Upper lobe of left lung (tissue), 4 donors: ENCODE data around the gene CTSL.

Experiments
- EP300 ChIP-seq, 4 donors: sonication (generic); formaldehyde crosslinking; IDR thresholded peaks; one replicate each; pipeline ENCODE4 v1.5.1; 2017; ENCODE audit warnings: antibody characterized with exemption in 4 of 4, control low read depth in 2 of 4
- POLR2AphosphoS5 ChIP-seq, 2 donors: sonication (generic); formaldehyde crosslinking; IDR thresholded peaks; one replicate each; pipeline ENCODE4 v1.5.1; 2017; ENCODE audit warnings: antibody characterized with exemption in 2 of 2
- TF ChIP-seq, protein P1 (sequence below), 6 experiments: fragments of 450-650 bp in 4 of 6; fragments of 200-600 bp in 2 of 6; sonication (generic) in 2 of 6; IDR thresholded peaks; one replicate each; pipeline ENCODE4 v1.5.1; 2016 to 2019; ENCODE audit warnings: antibody characterized with exemption in 6 of 6

DNA sequence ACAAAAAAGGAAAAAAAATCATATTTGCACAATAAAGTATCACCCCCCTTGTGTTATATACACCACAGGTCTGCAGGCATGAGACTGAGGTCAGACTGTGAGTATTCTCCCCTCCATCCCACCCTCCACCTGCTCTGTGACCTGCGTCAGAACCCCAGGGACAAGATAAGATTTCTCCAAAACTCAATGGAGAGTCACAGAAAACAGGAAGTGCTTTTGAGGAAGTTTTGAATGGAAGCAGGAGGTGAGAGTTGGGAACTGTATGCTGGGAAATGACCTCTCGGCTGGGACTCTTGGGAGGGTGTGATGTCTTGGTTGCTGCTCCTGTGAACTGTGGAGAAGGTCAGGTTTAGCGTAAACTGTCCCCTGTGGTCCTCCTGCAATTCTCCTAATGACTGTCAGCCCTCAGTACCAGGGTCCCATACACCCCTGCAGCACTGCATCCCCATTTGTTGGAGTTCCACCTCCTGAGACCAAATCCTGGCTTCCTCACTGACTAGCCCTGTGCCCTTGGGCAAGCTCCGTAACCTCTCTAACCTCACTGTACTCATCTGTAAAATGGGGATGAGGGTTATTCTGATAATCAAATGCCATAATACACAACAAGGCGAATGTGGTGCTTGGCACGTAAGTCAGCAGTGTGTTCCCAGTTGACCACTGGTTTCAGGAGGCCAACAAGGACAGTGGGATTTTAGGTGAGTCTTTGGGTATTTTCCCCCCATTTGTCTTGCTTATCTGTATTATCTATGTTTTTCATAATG is 6.9 kb upstream of the CTSL start:
- TF ChIP-seq, protein P1, sequence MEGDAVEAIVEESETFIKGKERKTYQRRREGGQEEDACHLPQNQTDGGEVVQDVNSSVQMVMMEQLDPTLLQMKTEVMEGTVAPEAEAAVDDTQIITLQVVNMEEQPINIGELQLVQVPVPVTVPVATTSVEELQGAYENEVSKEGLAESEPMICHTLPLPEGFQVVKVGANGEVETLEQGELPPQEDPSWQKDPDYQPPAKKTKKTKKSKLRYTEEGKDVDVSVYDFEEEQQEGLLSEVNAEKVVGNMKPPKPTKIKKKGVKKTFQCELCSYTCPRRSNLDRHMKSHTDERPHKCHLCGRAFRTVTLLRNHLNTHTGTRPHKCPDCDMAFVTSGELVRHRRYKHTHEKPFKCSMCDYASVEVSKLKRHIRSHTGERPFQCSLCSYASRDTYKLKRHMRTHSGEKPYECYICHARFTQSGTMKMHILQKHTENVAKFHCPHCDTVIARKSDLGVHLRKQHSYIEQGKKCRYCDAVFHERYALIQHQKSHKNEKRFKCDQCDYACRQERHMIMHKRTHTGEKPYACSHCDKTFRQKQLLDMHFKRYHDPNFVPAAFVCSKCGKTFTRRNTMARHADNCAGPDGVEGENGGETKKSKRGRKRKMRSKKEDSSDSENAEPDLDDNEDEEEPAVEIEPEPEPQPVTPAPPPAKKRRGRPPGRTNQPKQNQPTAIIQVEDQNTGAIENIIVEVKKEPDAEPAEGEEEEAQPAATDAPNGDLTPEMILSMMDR (IDR thresholded peaks at IDR 0.05): no peak
- TF ChIP-seq POLR2AphosphoS5 (IDR thresholded peaks at IDR 0.05) (no peak), EP300 (IDR thresholded peaks at IDR 0.05) (no peak)
